ENCODE data around the gene CD96.
"Not testable (repeated sequence)": the region's sequence is repeated elsewhere in the genome, so short reads cannot be mapped to it uniquely, and the experiment has no call there.

CD96 gene

DNA sequence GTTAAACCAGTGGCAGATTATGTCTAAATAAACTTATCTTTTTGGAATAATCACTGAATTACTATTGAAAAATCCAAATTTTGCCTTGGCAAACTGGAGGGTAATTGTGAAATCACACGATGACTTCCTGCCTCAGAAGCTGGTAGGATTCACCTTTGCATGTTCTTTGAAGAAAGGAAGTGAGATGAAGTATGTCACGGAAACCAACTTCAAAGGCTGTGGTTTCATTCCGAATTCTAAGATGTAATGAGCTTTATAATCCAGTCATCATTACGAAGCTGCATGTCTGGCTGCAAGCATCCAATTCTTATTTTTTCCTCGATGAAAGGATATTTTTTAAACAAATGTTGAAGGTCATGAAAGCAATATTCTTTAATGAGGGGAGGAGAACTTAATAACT is 68.2 kb downstream of the CD96 start:
- DNase-seq (ENCODE audit: low spot score in 2 of 2): peak in 1 of 2 donors; percentile 36
- peak overlapping the region; percentile 32 for H3K27ac Mint-ChIP-seq
- H3K36me3 Mint-ChIP-seq: no peaks in the 10 kb centered on the region
- H3K27me3 Mint-ChIP-seq: peaks cover 1% of the 10 kb centered on the region
- no peaks in the 10 kb centered on the region for H3K9me3 Mint-ChIP-seq
- peak overlapping the region; percentile 70 for H3K4me3 Mint-ChIP-seq
- ATAC-seq (ENCODE audit: low read depth): peak; percentile 96
- peaks cover 16% of the 10 kb centered on the region for H3K4me1 Mint-ChIP-seq

DNA sequence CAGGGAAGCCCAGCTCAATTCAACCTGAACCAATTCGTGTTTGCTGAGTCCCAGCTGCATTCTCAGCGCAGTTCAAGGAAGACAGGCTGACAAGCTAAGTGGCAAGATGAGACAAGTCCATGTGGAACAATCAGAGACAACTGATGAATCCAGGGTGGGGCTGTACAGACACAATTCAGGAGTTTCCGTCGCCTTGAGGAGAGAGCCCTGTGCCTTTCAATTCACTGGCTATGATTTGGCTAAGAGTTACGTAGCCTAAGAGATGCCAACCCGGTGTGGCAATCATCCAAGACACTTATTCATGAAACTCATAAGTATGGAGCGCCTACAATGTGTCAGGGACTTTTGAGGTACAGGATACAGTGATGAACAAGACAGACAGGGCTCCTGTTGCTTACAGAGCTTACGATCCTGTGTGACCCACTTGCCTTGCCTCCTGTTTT is 68.6 kb downstream of the CD96 start:
- H3K4me1 Mint-ChIP-seq: peaks cover 16% of the 10 kb centered on the region
- no peaks in the 10 kb centered on the region for H3K9me3 Mint-ChIP-seq
- H3K27me3 Mint-ChIP-seq: peaks cover 1% of the 10 kb centered on the region
- peak overlapping the region; percentile 70 for H3K4me3 Mint-ChIP-seq
- DNase-seq (ENCODE audit: low spot score in 2 of 2) (no peak), ATAC-seq (ENCODE audit: low read depth) (peak; percentile 21)
- peak overlapping the region; percentile 32 for H3K27ac Mint-ChIP-seq
- H3K36me3 Mint-ChIP-seq: no peaks in the 10 kb centered on the region

GRCh38 chr3:111613294-111613693 is 71.3 kb downstream of the CD96 start:
- H3K36me3 Mint-ChIP-seq: no peaks in the 10 kb centered on the region
- peaks cover 1% of the 10 kb centered on the region for H3K27me3 Mint-ChIP-seq
- ATAC-seq (ENCODE audit: low read depth) (no peak), DNase-seq (ENCODE audit: low spot score in 2 of 2) (no peak)
- no peak overlapping the region for H3K27ac Mint-ChIP-seq
- peaks cover 25% of the 10 kb centered on the region for H3K4me1 Mint-ChIP-seq
- no peak overlapping the region for H3K4me3 Mint-ChIP-seq
- H3K9me3 Mint-ChIP-seq: no peaks in the 10 kb centered on the region

GRCh38 chr3:111615880-111616279 is 73.9 kb downstream of the CD96 start:
- no peak overlapping the region for H3K27ac Mint-ChIP-seq
- no peaks in the 10 kb centered on the region for H3K36me3 Mint-ChIP-seq

DNA sequence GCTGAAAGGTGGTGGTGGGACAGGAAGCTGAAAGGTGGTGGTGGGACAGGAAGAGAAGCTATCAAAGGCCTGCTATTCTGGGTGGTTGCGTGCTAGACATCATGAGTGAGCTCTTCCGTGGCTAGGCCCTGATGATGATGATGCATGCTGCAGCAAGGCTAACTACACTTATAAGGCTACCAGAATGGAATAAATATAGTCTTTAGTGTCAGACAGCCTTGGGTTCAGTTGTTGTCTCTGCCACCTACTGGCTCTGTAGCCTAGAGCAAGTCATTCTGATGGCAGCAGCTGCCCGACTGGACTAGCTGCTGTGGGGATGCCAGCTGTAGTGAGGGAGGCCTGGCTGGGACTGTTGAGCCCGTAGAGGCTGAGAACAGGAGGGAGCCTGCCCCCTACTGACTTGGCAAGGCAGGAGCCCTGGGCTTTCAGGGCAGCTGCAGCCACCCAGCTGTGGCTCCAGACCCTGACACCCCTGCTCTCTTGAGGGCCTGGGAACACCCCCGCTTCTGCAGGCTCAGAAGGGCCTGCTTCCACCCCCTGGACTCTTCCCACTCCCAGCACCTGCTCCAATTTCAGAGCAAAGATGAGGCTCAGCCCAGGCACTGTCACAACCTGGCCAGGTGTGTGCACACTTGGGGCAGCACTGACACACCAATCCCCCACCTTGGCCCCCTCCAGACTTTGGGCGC is 74.6 kb downstream of the CD96 start:
- peak; percentile 71 for ATAC-seq (ENCODE audit: low read depth)
- DNase-seq (ENCODE audit: low spot score in 2 of 2): no peak
- Mint-ChIP-seq H3K9me3 (no peaks in the 10 kb centered on the region), H3K4me3 (no peak overlapping the region), H3K27ac (no peak overlapping the region), H3K4me1 (peaks cover 11% of the 10 kb centered on the region), H3K27me3 (no peaks in the 10 kb centered on the region), H3K36me3 (no peaks in the 10 kb centered on the region)

More at GRCh38 chr3:111615880-111616279, 73.9 kb downstream of the CD96 start:
- Mint-ChIP-seq H3K4me1 (peaks cover 12% of the 10 kb centered on the region), H3K27me3 (no peaks in the 10 kb centered on the region), H3K4me3 (no peak overlapping the region), H3K9me3 (no peaks in the 10 kb centered on the region)
- DNase-seq (ENCODE audit: low spot score in 2 of 2) (no peak), ATAC-seq (ENCODE audit: low read depth) (peak; percentile 66)

GRCh38 chr3:111617406-111617805 is 75.4 kb downstream of the CD96 start:
- ATAC-seq (ENCODE audit: low read depth): no peak
- H3K4me3 Mint-ChIP-seq: no peak overlapping the region
- no peaks in the 10 kb centered on the region for H3K36me3 Mint-ChIP-seq
- H3K27me3 Mint-ChIP-seq: no peaks in the 10 kb centered on the region
- H3K9me3 Mint-ChIP-seq: no peaks in the 10 kb centered on the region
- H3K4me1 Mint-ChIP-seq: peaks cover 11% of the 10 kb centered on the region
- DNase-seq (ENCODE audit: low spot score in 2 of 2): no peak
- no peak overlapping the region for H3K27ac Mint-ChIP-seq

DNA sequence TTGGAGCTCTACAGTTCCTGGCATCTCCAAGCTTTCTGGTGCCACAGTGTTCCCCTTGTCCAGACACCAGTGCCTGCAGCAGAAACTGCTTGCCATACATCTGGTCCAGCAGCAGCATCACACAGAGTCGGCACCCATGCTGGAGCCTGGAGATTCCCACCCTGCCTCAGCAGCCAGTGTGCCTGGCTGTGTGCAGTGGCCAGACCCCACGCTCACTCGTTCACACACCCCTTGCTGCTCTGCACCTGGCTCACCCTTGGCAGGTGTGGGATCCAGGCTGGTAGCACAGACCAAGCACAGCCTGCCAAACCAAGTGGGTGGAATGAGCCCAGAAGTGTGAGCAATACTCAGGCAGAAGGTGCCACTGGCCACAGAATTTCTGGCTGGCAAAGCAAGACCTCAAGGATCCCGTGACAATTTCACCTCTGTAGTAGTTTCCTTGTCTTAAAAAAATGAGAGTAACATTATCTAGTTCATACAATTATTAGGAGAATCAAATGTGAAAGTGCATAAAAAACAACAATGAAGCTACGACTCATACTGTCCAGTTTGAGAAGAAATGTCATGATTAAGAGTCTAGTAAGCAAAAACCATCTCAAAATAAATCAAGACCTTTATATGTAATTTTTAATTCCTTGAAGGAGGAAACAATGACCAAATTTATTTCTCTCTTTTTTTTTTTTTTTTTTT is 76.1 kb downstream of the CD96 start:
- H3K36me3 Mint-ChIP-seq: no peaks in the 10 kb centered on the region
- H3K4me1 Mint-ChIP-seq: peaks cover 11% of the 10 kb centered on the region
- DNase-seq (ENCODE audit: low spot score in 2 of 2) (no peak), ATAC-seq (ENCODE audit: low read depth) (no peak)
- no peak overlapping the region for H3K27ac Mint-ChIP-seq
- no peak overlapping the region for H3K4me3 Mint-ChIP-seq
- H3K27me3 Mint-ChIP-seq: no peaks in the 10 kb centered on the region
- no peaks in the 10 kb centered on the region for H3K9me3 Mint-ChIP-seq

DNA sequence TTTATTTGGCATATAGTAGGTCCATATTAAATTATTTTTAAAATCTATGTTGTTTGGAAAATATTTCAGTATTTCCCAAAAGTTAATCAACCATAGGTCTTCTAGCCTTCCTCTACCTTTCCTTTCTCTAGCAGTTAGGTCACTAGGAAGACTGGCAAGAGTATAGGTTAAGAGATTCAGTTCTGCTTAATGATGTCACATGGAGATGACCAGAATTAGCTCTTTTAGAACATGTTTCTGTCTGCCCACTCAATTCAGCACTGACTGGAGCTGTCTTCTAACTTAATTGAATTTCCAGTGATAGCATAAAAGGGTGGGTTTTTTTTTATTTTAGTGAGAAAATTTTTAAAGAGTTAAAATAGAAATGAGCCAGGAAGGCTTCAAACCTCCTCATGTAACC is 76.9 kb downstream of the CD96 start:
- Mint-ChIP-seq H3K4me1 (peaks cover 11% of the 10 kb centered on the region), H3K36me3 (no peaks in the 10 kb centered on the region), H3K4me3 (no peak overlapping the region), H3K9me3 (no peaks in the 10 kb centered on the region), H3K27me3 (no peaks in the 10 kb centered on the region), H3K27ac (no peak overlapping the region)
- DNase-seq (ENCODE audit: low spot score in 2 of 2) (no peak), ATAC-seq (ENCODE audit: low read depth) (no peak)

DNA sequence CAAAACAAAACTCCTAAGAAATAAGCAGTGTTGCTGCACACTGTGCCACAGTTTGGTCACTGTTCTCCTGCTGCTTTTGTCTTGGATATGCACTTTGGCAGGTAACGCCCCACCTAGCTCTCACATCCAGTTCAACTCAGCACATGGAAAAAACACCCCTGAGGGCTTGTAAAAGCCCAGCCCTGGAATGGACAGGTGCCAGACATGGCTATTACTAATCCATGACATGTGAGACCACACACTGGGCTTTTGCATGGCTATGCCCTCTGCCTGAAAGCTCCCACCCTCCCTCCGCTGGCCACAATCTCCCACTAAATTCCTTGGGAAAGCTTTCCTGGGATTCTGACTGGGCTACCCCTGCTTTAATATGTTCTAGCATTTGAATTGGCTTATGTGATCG is 77.8 kb downstream of the CD96 start:
- H3K27me3 Mint-ChIP-seq: peaks cover 3% of the 10 kb centered on the region
- no peaks in the 10 kb centered on the region for H3K9me3 Mint-ChIP-seq
- no peak overlapping the region for H3K4me3 Mint-ChIP-seq
- DNase-seq (ENCODE audit: low spot score in 2 of 2): no peak
- peaks cover 2% of the 10 kb centered on the region for H3K36me3 Mint-ChIP-seq
- H3K4me1 Mint-ChIP-seq: peaks cover 11% of the 10 kb centered on the region
- no peak overlapping the region for H3K27ac Mint-ChIP-seq
- ATAC-seq (ENCODE audit: low read depth): no peak

GRCh38 chr3:111621535-111621934 is 79.5 kb downstream of the CD96 start:
- peaks cover 3% of the 10 kb centered on the region for H3K27me3 Mint-ChIP-seq
- H3K4me1 Mint-ChIP-seq: no peaks in the 10 kb centered on the region
- no peaks in the 10 kb centered on the region for H3K9me3 Mint-ChIP-seq
- ATAC-seq (ENCODE audit: low read depth): no peak
- no peak overlapping the region for H3K27ac Mint-ChIP-seq
- H3K36me3 Mint-ChIP-seq: peaks cover 2% of the 10 kb centered on the region
- DNase-seq (ENCODE audit: low spot score in 2 of 2): no peak
- no peak overlapping the region for H3K4me3 Mint-ChIP-seq

- H3K9me3 Mint-ChIP-seq: peaks cover 13% of the 10 kb centered on the region
- no peak for DNase-seq (ENCODE audit: low spot score in 2 of 2)
Observed at GRCh38 chr3:111627092-111627491, 85.1 kb downstream of the CD96 start.

GRCh38 chr3:111629018-111629417 is 87.0 kb downstream of the CD96 start:
- H3K9me3 Mint-ChIP-seq: peaks cover 13% of the 10 kb centered on the region
- H3K27me3 Mint-ChIP-seq; ATAC-seq (ENCODE audit: low read depth); DNase-seq (ENCODE audit: low spot score in 2 of 2); H3K4me3 Mint-ChIP-seq; H3K27ac Mint-ChIP-seq; H3K4me1 Mint-ChIP-seq: not testable (repeated sequence)
- H3K36me3 Mint-ChIP-seq: peaks cover 16% of the 10 kb centered on the region

More at GRCh38 chr3:111627092-111627491, 85.1 kb downstream of the CD96 start:
- Mint-ChIP-seq H3K27ac (no peak overlapping the region), H3K4me3 (no peak overlapping the region), H3K27me3 (peaks cover 3% of the 10 kb centered on the region), H3K4me1 (no peaks in the 10 kb centered on the region), H3K36me3 (peaks cover 16% of the 10 kb centered on the region)
- ATAC-seq (ENCODE audit: low read depth): no peak

DNA sequence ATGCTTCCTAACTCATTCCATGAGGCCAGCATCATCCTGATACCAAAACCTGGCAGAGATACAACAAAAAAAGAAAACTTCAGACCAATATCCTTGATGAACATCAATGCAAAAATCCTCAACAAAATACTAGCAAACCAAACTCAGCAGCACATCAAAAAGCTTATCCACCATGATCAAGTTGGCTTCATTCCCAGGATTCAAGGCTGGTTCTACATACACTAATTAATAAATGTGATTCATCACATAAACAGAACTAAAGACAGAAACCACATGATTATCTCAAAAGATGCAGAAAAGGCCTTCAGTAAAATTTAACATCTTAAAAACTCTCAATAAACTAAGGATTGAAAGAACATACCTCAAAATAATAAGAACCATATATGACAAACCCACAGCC is 88.6 kb downstream of the CD96 start:
- peaks cover 14% of the 10 kb centered on the region for H3K36me3 Mint-ChIP-seq
- not testable (repeated sequence) for DNase-seq (ENCODE audit: low spot score in 2 of 2); ATAC-seq (ENCODE audit: low read depth); H3K4me3 Mint-ChIP-seq; H3K27ac Mint-ChIP-seq; H3K4me1 Mint-ChIP-seq; H3K27me3 Mint-ChIP-seq
- peaks cover 13% of the 10 kb centered on the region for H3K9me3 Mint-ChIP-seq

DNA sequence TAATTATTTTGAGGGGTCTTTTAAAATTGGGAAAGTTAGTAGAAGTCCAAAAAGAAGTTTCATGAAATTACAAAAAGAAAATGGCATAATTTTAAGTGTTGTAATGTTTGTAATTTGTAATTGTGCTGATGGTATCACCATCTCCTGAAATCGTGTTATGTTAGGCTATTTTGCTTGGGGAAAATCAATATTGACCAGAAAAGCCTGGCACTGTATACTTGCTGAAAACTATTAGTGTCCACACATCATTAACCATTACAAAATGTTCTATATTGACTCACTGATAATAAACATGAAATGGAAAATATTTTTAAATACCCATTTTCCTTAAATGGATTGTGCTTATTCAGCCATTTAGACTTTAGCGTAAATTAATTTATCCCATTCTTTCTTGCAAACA is 93.4 kb downstream of the CD96 start:
- no peaks in the 10 kb centered on the region for H3K4me1 Mint-ChIP-seq
- no peaks in the 10 kb centered on the region for H3K27me3 Mint-ChIP-seq
- ATAC-seq (ENCODE audit: low read depth) (no peak), DNase-seq (ENCODE audit: low spot score in 2 of 2) (no peak)
- no peaks in the 10 kb centered on the region for H3K9me3 Mint-ChIP-seq
- H3K4me3 Mint-ChIP-seq: no peak overlapping the region
- no peak overlapping the region for H3K27ac Mint-ChIP-seq
- H3K36me3 Mint-ChIP-seq: peaks cover 1% of the 10 kb centered on the region

All from memory B cell (primary cell).